Measurements from ENCODE around the gene VEGFD. TPM values are rescaled to one million over a fixed set of nuclear protein-coding genes. Genes with fewer than 3 reads are reported as not detected.

The VEGFD gene
- total RNA-seq, 1 experiment from 2014 or later: 0.36 TPM

DNA sequence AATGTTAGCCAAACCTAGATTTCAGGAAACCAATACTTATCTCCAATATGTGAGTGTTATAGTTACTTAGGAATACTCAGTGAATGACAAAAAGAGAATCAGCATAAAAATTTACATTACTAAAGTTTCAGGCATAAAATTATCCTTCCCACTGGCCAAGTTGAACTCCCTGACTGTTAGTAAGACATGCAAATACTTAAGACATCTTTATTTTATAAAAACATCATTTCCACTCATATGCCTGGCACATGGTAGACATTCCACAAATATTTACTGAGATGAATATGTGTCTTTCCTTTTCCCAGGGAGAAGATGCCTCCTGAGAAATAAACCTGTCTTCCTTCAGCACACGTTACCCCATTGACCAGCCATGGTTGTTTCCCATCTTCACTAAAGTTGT is 7.3 kb downstream of the VEGFD start:
- Histone ChIP-seq H3K36me3 (ENCODE audit: control insufficient read depth, insufficient read depth, low read length) (no peaks in the 10 kb centered on the region), H3K9me3 (no peaks in the 10 kb centered on the region), H3K4me3 (ENCODE audit: low read depth, low read length) (no peak overlapping the region), H3K4me1 (no peaks in the 10 kb centered on the region), H3K27me3 (replicated peaks; ENCODE audit: control insufficient read depth, insufficient read depth, low read length) (no peaks in the 10 kb centered on the region)
- ChIA-PET POLR2A (no interaction called here), CTCF (no interaction called here)
- TF ChIP-seq CTCF (IDR thresholded peaks at IDR 0.05; ENCODE audit: insufficient read depth in 1 of 2, low read depth in 1 of 2, low read length in 1 of 2, severe bottlenecking in 1 of 2, unreplicated experiment in 1 of 2): no peak
- H3K27ac Mint-ChIP-seq (ENCODE audit: unreplicated experiment): no peak overlapping the region
- H3K27me3 Mint-ChIP-seq (ENCODE audit: insufficient read depth, unreplicated experiment): no peaks in the 10 kb centered on the region
- H3K4me1 Mint-ChIP-seq (ENCODE audit: low read depth, unreplicated experiment): no peaks in the 10 kb centered on the region
- no peaks in the 10 kb centered on the region for H3K9me3 Mint-ChIP-seq (ENCODE audit: unreplicated experiment)
- intact Hi-C loops (cut with micrococcal nuclease; ENCODE audit: unreplicated experiment): no loop called here
- BruUV-seq (replicated peaks): no TSS peak
- no peaks in the 10 kb centered on the region for H3K36me3 Mint-ChIP-seq (ENCODE audit: insufficient read depth, unreplicated experiment)
- no peak overlapping the region for H3K4me3 Mint-ChIP-seq (ENCODE audit: unreplicated experiment)
- no peak for DNase-seq

GRCh38 chrX:15373976-15374375 is 10.2 kb downstream of the VEGFD start:
- DNase-seq: no peak
- TF ChIP-seq CTCF (IDR thresholded peaks at IDR 0.05; ENCODE audit: insufficient read depth in 1 of 2, low read depth in 1 of 2, low read length in 1 of 2, severe bottlenecking in 1 of 2, unreplicated experiment in 1 of 2): no peak
- BruUV-seq (replicated peaks): no TSS peak
- H3K27me3 Mint-ChIP-seq (ENCODE audit: insufficient read depth, unreplicated experiment): no peaks in the 10 kb centered on the region
- H3K36me3 Mint-ChIP-seq (ENCODE audit: insufficient read depth, unreplicated experiment): no peaks in the 10 kb centered on the region
- Histone ChIP-seq H3K36me3 (ENCODE audit: control insufficient read depth, insufficient read depth, low read length) (no peaks in the 10 kb centered on the region), H3K4me3 (ENCODE audit: low read depth, low read length) (no peak overlapping the region), H3K4me1 (no peaks in the 10 kb centered on the region), H3K27me3 (replicated peaks; ENCODE audit: control insufficient read depth, insufficient read depth, low read length) (no peaks in the 10 kb centered on the region), H3K9me3 (no peaks in the 10 kb centered on the region)
- no peak overlapping the region for H3K4me3 Mint-ChIP-seq (ENCODE audit: unreplicated experiment)
- intact Hi-C loops (cut with micrococcal nuclease; ENCODE audit: unreplicated experiment): no loop called here
- H3K4me1 Mint-ChIP-seq (ENCODE audit: low read depth, unreplicated experiment): no peaks in the 10 kb centered on the region
- H3K9me3 Mint-ChIP-seq (ENCODE audit: unreplicated experiment): no peaks in the 10 kb centered on the region
- no peak overlapping the region for H3K27ac Mint-ChIP-seq (ENCODE audit: unreplicated experiment)
- ChIA-PET POLR2A (no interaction called here), CTCF (no interaction called here)

GRCh38 chrX:15366506-15367352 is 17.5 kb downstream of the VEGFD start:
- Histone ChIP-seq H3K36me3 (ENCODE audit: control insufficient read depth, insufficient read depth, low read length) (no peaks in the 10 kb centered on the region), H3K4me1 (no peaks in the 10 kb centered on the region), H3K9me3 (no peaks in the 10 kb centered on the region), H3K4me3 (ENCODE audit: low read depth, low read length) (no peak overlapping the region), H3K27me3 (replicated peaks; ENCODE audit: control insufficient read depth, insufficient read depth, low read length) (no peaks in the 10 kb centered on the region; the same call in 1 of the 2 replicates)
- BruUV-seq (replicated peaks): no TSS peak
- DNase-seq: no peak
- Mint-ChIP-seq H3K4me3 (ENCODE audit: unreplicated experiment) (no peak overlapping the region), H3K9me3 (ENCODE audit: unreplicated experiment) (no peaks in the 10 kb centered on the region), H3K27ac (ENCODE audit: unreplicated experiment) (no peak overlapping the region), H3K36me3 (ENCODE audit: insufficient read depth, unreplicated experiment) (no peaks in the 10 kb centered on the region), H3K4me1 (ENCODE audit: low read depth, unreplicated experiment) (no peaks in the 10 kb centered on the region), H3K27me3 (ENCODE audit: insufficient read depth, unreplicated experiment) (peaks cover 11% of the 10 kb centered on the region)
- no peak for TF ChIP-seq CTCF (IDR thresholded peaks at IDR 0.05; ENCODE audit: insufficient read depth in 1 of 2, low read depth in 1 of 2, low read length in 1 of 2, severe bottlenecking in 1 of 2, unreplicated experiment in 1 of 2)
- intact Hi-C loops (cut with micrococcal nuclease; ENCODE audit: unreplicated experiment): no loop called here
- POLR2A ChIA-PET: no interaction called here
- CTCF ChIA-PET: no interaction called here

All from Caco-2 (cell line).